ENCODE results near the gene FOXO3. TPM values are rescaled to one million over a fixed set of nuclear protein-coding genes. Genes with fewer than 3 reads are reported as not detected.
"Not testable (repeated sequence)": the region's sequence is repeated elsewhere in the genome, so short reads cannot be mapped to it uniquely, and the experiment has no call there.

Gene FOXO3
- total and polyA plus RNA-seq, 4 donors, result 32.1 to 46.5 (median 40.6) TPM

GRCh38 chr6:108535114-108535742 is 25.5 kb upstream of the FOXO3 start:
- Histone ChIP-seq H3K4me1 (ENCODE audit: control insufficient read depth, insufficient read depth, low read length) (no peaks in the 10 kb centered on the region), H3K9me3 (ENCODE audit: control insufficient read depth, insufficient read depth, low read length) (no peaks in the 10 kb centered on the region), H3K36me3 (ENCODE audit: control insufficient read depth, insufficient read depth, low read length) (no peaks in the 10 kb centered on the region), H3K27ac (ENCODE audit: low read depth, low read length) (no peak overlapping the region), H3K4me3 (ENCODE audit: low read depth, low read length) (no peak overlapping the region), H3K27me3 (ENCODE audit: control insufficient read depth, insufficient read depth, low read length) (no peaks in the 10 kb centered on the region)
- DNase-seq (ENCODE audit: low read depth in 4 of 6, low spot score in 6 of 6), result no peak
- 89% methylated on average over 11 of the region's 11 CpGs for WGBS (ENCODE audit: insufficient coverage)

GRCh38 chr6:108535920-108536535 is 24.7 kb upstream of the FOXO3 start:
- H3K9me3 ChIP-seq (ENCODE audit: control insufficient read depth, insufficient read depth, low read length); DNase-seq (ENCODE audit: low read depth in 4 of 6, low spot score in 6 of 6); H3K4me3 ChIP-seq (ENCODE audit: low read depth, low read length); H3K27ac ChIP-seq (ENCODE audit: low read depth, low read length); H3K27me3 ChIP-seq (ENCODE audit: control insufficient read depth, insufficient read depth, low read length); H3K4me1 ChIP-seq (ENCODE audit: control insufficient read depth, insufficient read depth, low read length); H3K36me3 ChIP-seq (ENCODE audit: control insufficient read depth, insufficient read depth, low read length): not testable (repeated sequence)
- WGBS (ENCODE audit: insufficient coverage), result no CpG with 5 or more reads among the region's 4 CpGs

GRCh38 chr6:108541843-108542759 is 18.6 kb upstream of the FOXO3 start:
- Histone ChIP-seq H3K27me3 (ENCODE audit: control insufficient read depth, insufficient read depth, low read length) (no peaks in the 10 kb centered on the region), H3K4me3 (ENCODE audit: low read depth, low read length) (no peak overlapping the region), H3K27ac (ENCODE audit: low read depth, low read length) (no peak overlapping the region), H3K36me3 (ENCODE audit: control insufficient read depth, insufficient read depth, low read length) (no peaks in the 10 kb centered on the region), H3K9me3 (ENCODE audit: control insufficient read depth, insufficient read depth, low read length) (peaks cover 1% of the 10 kb centered on the region), H3K4me1 (ENCODE audit: control insufficient read depth, insufficient read depth, low read length) (no peaks in the 10 kb centered on the region)
- peak in 4 of 6 donors; percentile 65 to 96 (median 81) for DNase-seq (ENCODE audit: low read depth in 4 of 6, low spot score in 6 of 6)
- WGBS (ENCODE audit: insufficient coverage), result 17% methylated on average over 2 of the region's 5 CpGs

- no peak overlapping the region for H3K27ac ChIP-seq (ENCODE audit: low read depth, low read length)
- H3K27me3 ChIP-seq (ENCODE audit: control insufficient read depth, insufficient read depth, low read length), result no peaks in the 10 kb centered on the region
- H3K9me3 ChIP-seq (ENCODE audit: control insufficient read depth, insufficient read depth, low read length), result peaks cover 1% of the 10 kb centered on the region
- WGBS (ENCODE audit: insufficient coverage), result 91% methylated on average over 6 of the region's 7 CpGs
- no peak overlapping the region for H3K4me3 ChIP-seq (ENCODE audit: low read depth, low read length)
- no peak for DNase-seq (ENCODE audit: low read depth in 4 of 6, low spot score in 6 of 6)
- no peaks in the 10 kb centered on the region for H3K36me3 ChIP-seq (ENCODE audit: control insufficient read depth, insufficient read depth, low read length)
- no peaks in the 10 kb centered on the region for H3K4me1 ChIP-seq (ENCODE audit: control insufficient read depth, insufficient read depth, low read length)
These were observed 17.4 kb upstream of the FOXO3 start for GRCh38 chr6:108543175-108543940.

- WGBS (ENCODE audit: insufficient coverage), result 50% methylated on average over 1 of the region's 3 CpGs
- Histone ChIP-seq H3K27me3 (ENCODE audit: control insufficient read depth, insufficient read depth, low read length) (no peaks in the 10 kb centered on the region), H3K36me3 (ENCODE audit: control insufficient read depth, insufficient read depth, low read length) (no peaks in the 10 kb centered on the region), H3K9me3 (ENCODE audit: control insufficient read depth, insufficient read depth, low read length) (peaks cover 1% of the 10 kb centered on the region), H3K4me3 (ENCODE audit: low read depth, low read length) (no peak overlapping the region), H3K27ac (ENCODE audit: low read depth, low read length) (no peak overlapping the region), H3K4me1 (ENCODE audit: control insufficient read depth, insufficient read depth, low read length) (no peaks in the 10 kb centered on the region)
- DNase-seq (ENCODE audit: low read depth in 4 of 6, low spot score in 6 of 6), result no peak
These were observed 16.1 kb upstream of the FOXO3 start for GRCh38 chr6:108544606-108545005.

- no peaks in the 10 kb centered on the region for H3K9me3 ChIP-seq (ENCODE audit: control insufficient read depth, insufficient read depth, low read length)
- no peak for DNase-seq (ENCODE audit: low read depth in 4 of 6, low spot score in 6 of 6)
- H3K27ac ChIP-seq (ENCODE audit: low read depth, low read length), result no peak overlapping the region
- H3K27me3 ChIP-seq (ENCODE audit: control insufficient read depth, insufficient read depth, low read length), result no peaks in the 10 kb centered on the region
- no peaks in the 10 kb centered on the region for H3K36me3 ChIP-seq (ENCODE audit: control insufficient read depth, insufficient read depth, low read length)
- 90% methylated on average over 4 of the region's 6 CpGs for WGBS (ENCODE audit: insufficient coverage)
- no peaks in the 10 kb centered on the region for H3K4me1 ChIP-seq (ENCODE audit: control insufficient read depth, insufficient read depth, low read length)
- no peak overlapping the region for H3K4me3 ChIP-seq (ENCODE audit: low read depth, low read length)
These were observed 14.4 kb upstream of the FOXO3 start for GRCh38 chr6:108546079-108547049.

- WGBS (ENCODE audit: insufficient coverage), result no CpG with 5 or more reads among the region's 1 CpG
- Histone ChIP-seq H3K27ac (ENCODE audit: low read depth, low read length) (no peak overlapping the region), H3K9me3 (ENCODE audit: control insufficient read depth, insufficient read depth, low read length) (no peaks in the 10 kb centered on the region), H3K4me3 (ENCODE audit: low read depth, low read length) (no peak overlapping the region), H3K27me3 (ENCODE audit: control insufficient read depth, insufficient read depth, low read length) (no peaks in the 10 kb centered on the region), H3K4me1 (ENCODE audit: control insufficient read depth, insufficient read depth, low read length) (no peaks in the 10 kb centered on the region), H3K36me3 (ENCODE audit: control insufficient read depth, insufficient read depth, low read length) (no peaks in the 10 kb centered on the region)
- DNase-seq (ENCODE audit: low read depth in 4 of 6, low spot score in 6 of 6), result no peak
These were observed 11.5 kb upstream of the FOXO3 start for GRCh38 chr6:108549241-108549640.

- no peaks in the 10 kb centered on the region for H3K4me1 ChIP-seq (ENCODE audit: control insufficient read depth, insufficient read depth, low read length)
- no peaks in the 10 kb centered on the region for H3K9me3 ChIP-seq (ENCODE audit: control insufficient read depth, insufficient read depth, low read length)
- no peak overlapping the region for H3K4me3 ChIP-seq (ENCODE audit: low read depth, low read length)
- no peaks in the 10 kb centered on the region for H3K27me3 ChIP-seq (ENCODE audit: control insufficient read depth, insufficient read depth, low read length)
- H3K36me3 ChIP-seq (ENCODE audit: control insufficient read depth, insufficient read depth, low read length), result no peaks in the 10 kb centered on the region
- 100% methylated on average over 1 of the region's 3 CpGs for WGBS (ENCODE audit: insufficient coverage)
- H3K27ac ChIP-seq (ENCODE audit: low read depth, low read length), result no peak overlapping the region
- no peak for DNase-seq (ENCODE audit: low read depth in 4 of 6, low spot score in 6 of 6)
These were observed 11.0 kb upstream of the FOXO3 start for GRCh38 chr6:108549741-108550140.

Data from spinal cord (tissue), 10 donors.